T-cell (primary cell): Measurements from ENCODE around the gene VAMP8. TPM values are rescaled to one million over a fixed set of nuclear protein-coding genes. Genes with fewer than 3 reads are reported as not detected.

ENCODE experiments used
- ATAC-seq, 4 experiments: fragments of 200-7000 bp in 3 of 4; fragments of 150-1000 bp in 1 of 4; cut with Tn5 transposase; replicated peaks in 1 of 4; 1 replicate in 3 of 4; 2 replicates in 1 of 4; pipeline ENCODE4 v1.10.0; 2021; ENCODE audit warnings: moderate library complexity in 3 of 4, mild to moderate bottlenecking in 2 of 4, moderate number of reproducible peaks in 1 of 4
- CTCF ChIA-PET, 2 donors: fragments of 300-600 bp; sonication (Branson Sonifier 250); formaldehyde crosslinking; loops; one replicate each; lab custom pipeline; 2022; ENCODE audit warnings: antibody characterized with exemption in 2 of 2; lab: Charles Lee
- POLR2A ChIA-PET, 2 donors: fragments of 300-600 bp; sonication (Branson Sonifier 250); formaldehyde crosslinking; loops; one replicate each; lab custom pipeline; 2022; ENCODE audit warnings: antibody characterized with exemption in 2 of 2; lab: Charles Lee
- DNase-seq, 35 experiments: peaks; one replicate each; pipeline versions ENCODE4 v3.0.0 to v3.0.0-alpha.2; 2013 to 2023
- H3K27ac ChIP-seq: one replicate; pipeline ENCODE4 v1.5.1; 2013; ENCODE audit warnings: low read length
- H3K27me3 ChIP-seq, 2 experiments: replicated peaks in 1 of 2; 1 replicate in 1 of 2; 2 replicates in 1 of 2; pipeline versions ENCODE4 v1.6.1 to v1.7.0; 2013; ENCODE audit warnings: low read length in 1 of 2, mixed read lengths in 1 of 2; ENCODE audit not compliant: control insufficient read depth in 2 of 2, insufficient read depth in 2 of 2; ENCODE audit errors: extremely low read depth in 1 of 2
- H3K36me3 ChIP-seq, 2 donors: 1 replicate in 1 of 2; 2 replicates in 1 of 2; pipeline versions ENCODE4 v1.6.1 to v1.7.0; 2013; ENCODE audit warnings: low read length in 1 of 2; ENCODE audit not compliant: control insufficient read depth in 2 of 2, insufficient read depth in 1 of 2; ENCODE audit errors: extremely low read depth in 1 of 2
- H3K4me1 ChIP-seq, 2 experiments: 1 replicate in 1 of 2; 2 replicates in 1 of 2; pipeline versions ENCODE4 v1.6.1 to v1.7.0; 2013; ENCODE audit warnings: low read length in 2 of 2, mixed read lengths in 1 of 2; ENCODE audit not compliant: insufficient read depth in 2 of 2, control insufficient read depth in 1 of 2; ENCODE audit errors: extremely low read depth in 1 of 2
- H3K4me3 ChIP-seq, 2 donors: 1 replicate in 1 of 2; 2 replicates in 1 of 2; pipeline versions ENCODE4 v1.5.1 to v1.7.0; 2013; ENCODE audit warnings: mild to moderate bottlenecking in 2 of 2, low read length in 1 of 2, moderate library complexity in 1 of 2; ENCODE audit not compliant: control insufficient read depth in 1 of 2; ENCODE audit errors: extremely low read depth in 1 of 2
- H3K9me3 ChIP-seq: 2 replicates; pipeline ENCODE4 v1.7.0; 2013
- H3K27ac Mint-ChIP-seq, 2 donors: one replicate each; pipeline ENCODE4 v1.8.0; 2020 to 2021; ENCODE audit warnings: mild to moderate bottlenecking in 2 of 2, mixed read lengths in 2 of 2
- H3K27me3 Mint-ChIP-seq, 2 donors: one replicate each; pipeline ENCODE4 v1.8.0; 2021 to 2022; ENCODE audit warnings: mixed read lengths in 2 of 2
- H3K36me3 Mint-ChIP-seq: one replicate; pipeline ENCODE4 v1.8.0; 2021; ENCODE audit warnings: mixed read lengths
- H3K4me1 Mint-ChIP-seq, 3 donors: one replicate each; pipeline ENCODE4 v1.8.0; 2020 to 2022; ENCODE audit warnings: mixed read lengths in 3 of 3, mild to moderate bottlenecking in 1 of 3
- H3K4me3 Mint-ChIP-seq, 3 donors: one replicate each; pipeline ENCODE4 v1.8.0; 2020 to 2022; ENCODE audit warnings: mild to moderate bottlenecking in 3 of 3, mixed read lengths in 3 of 3, moderate library complexity in 3 of 3
- H3K9me3 Mint-ChIP-seq, 3 donors: one replicate each; pipeline ENCODE4 v1.8.0; 2020 to 2022; ENCODE audit warnings: mixed read lengths in 3 of 3
- WGBS: methylation state at CpG from one replicate; pipeline ENCODE4 v1.1.5; 2013; ENCODE audit warnings: missing lambda C conversion rate; ENCODE audit not compliant: insufficient coverage; 5-methylcytosine and 5-hydroxymethylcytosine counted together
- total RNA-seq, 35 experiments: library from RNA in 6 of 35; stranded (reverse) in 6 of 35; fragments of 120-200 nt in 1 of 35; gene quantifications; one replicate each; pipeline versions ENCODE4 v1.2.1 to v1.2.4 and lab custom pipeline; 2013 to 2026

The VAMP8 gene
- total RNA-seq, 5 donors from 2014 or later (not counting 1 experiment from before 2014, with no cell fraction given): 76.2 to 102 (median 84.5) TPM

DNA sequence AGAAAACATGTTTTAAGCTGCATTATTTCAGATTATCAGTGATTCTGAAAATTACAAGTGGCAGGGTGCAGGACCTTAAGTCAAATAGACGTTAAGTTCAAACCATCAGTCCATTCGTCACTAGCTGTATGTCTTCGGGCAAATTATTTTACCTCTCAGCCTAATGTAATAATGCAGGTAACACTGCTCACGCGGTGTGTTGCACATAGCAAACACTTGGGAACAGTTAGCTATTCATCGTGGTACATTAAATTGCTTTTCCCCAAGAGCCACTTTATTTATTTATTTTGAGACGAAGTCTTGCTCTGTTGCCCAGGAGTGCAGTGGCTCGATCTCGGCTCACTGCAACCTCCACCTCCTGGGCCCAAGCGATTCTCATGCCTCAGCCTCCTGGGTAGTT lies 28.3 kb upstream of the VAMP8 start:
- Histone ChIP-seq H3K4me3 (no peak overlapping the region), H3K4me1 (no peaks in the 10 kb centered on the region), H3K9me3 (no peaks in the 10 kb centered on the region), H3K36me3 (peaks cover 0 to 66% of the 10 kb centered on the region in 2 donors), H3K27me3 (no peaks in the 10 kb centered on the region), H3K27ac (no peak overlapping the region)
- 98% methylated on average over 9 of the region's 10 CpGs for WGBS
- Mint-ChIP-seq H3K9me3 (no peaks in the 10 kb centered on the region), H3K27ac (no peak overlapping the region), H3K4me1 (peaks cover 0 to 4% (median 4%) of the 10 kb centered on the region in 3 donors), H3K27me3 (no peaks in the 10 kb centered on the region), H3K36me3 (peaks cover 41% of the 10 kb centered on the region), H3K4me3 (no peak overlapping the region)
- POLR2A ChIA-PET: interaction anchor here (0.6 to 1.2 kb wide), 4 partner anchors 11 to 129 kb away, joined by 3 to 5 read pairs (median 3); partner anchors contain the start of gene GGCX (in 1 of the 2)
- no peak for DNase-seq
- ATAC-seq: no peak
- CTCF ChIA-PET: interaction anchor here (0.6 to 6.7 kb wide), 7 partner anchors 10 to 248 kb away, joined by 3 to 65 read pairs (median 6); partner anchors contain the start of genes SH2D6 (in 2 of the 2) and MAT2A (in 1 of the 2)

DNA sequence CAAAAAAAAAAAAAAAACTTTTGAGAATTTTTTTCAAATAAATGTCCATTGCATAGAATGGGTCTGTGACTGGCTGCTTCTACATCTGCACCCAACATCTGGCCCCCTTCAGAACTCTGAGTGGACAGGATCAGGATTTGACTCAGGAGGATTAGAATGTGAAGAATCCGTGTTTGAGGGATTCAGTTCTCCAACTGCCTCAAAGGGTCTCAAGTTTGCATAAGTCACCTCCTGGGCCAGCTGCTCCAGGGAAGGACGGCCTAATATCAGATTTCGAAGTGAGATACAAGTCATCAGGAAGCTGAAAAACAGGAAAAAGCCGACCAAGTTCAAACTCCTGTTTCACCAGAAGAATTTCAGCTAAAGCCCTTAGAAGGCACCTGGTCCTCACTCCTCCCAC lies 27.6 kb upstream of the VAMP8 start:
- POLR2A ChIA-PET: interaction anchor here (0.5 to 0.6 kb wide), 3 partner anchors 79 to 164 kb away, joined by 3 to 5 read pairs (median 3); no protein-coding TSS in a partner anchor
- ATAC-seq: no peak
- H3K36me3 ChIP-seq: peaks cover 0 to 65% of the 10 kb centered on the region in 2 donors

DNA sequence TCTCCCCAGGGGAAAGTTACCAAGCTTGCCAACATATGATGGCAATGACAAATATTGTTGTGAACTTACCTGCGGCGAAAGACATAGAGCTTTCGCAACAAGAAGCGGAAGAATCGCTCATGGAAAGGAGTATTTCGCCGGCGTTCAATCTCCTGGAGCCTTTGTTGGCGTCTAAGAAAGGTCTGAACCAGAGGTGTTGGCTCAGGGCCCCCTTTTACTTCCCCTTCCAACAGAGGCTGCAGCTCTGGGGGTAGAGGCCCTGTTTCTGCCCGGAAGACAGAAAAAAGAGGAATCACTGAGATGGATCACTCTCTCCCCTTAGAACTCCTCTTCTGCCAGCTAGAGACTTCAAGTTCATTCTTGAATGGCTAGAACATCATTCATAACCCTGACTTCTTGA lies 26.9 kb upstream of the VAMP8 start:
- POLR2A ChIA-PET: interaction anchor here in 1 of 2 donors (1.2 kb wide), 1 partner anchor 11 kb away, joined by 4 read pairs; the partner anchor contains the start of gene GGCX
- Mint-ChIP-seq H3K27me3 (no peaks in the 10 kb centered on the region), H3K4me3 (no peak overlapping the region), H3K4me1 (peaks cover 0 to 4% (median 4%) of the 10 kb centered on the region in 3 donors), H3K36me3 (peaks cover 46% of the 10 kb centered on the region), H3K27ac (no peak overlapping the region), H3K9me3 (no peaks in the 10 kb centered on the region)
- no peak overlapping the region for H3K27ac ChIP-seq
- WGBS: 92% methylated on average over 9 of the region's 10 CpGs
- no peaks in the 10 kb centered on the region for H3K4me1 ChIP-seq
- ATAC-seq (no peak), DNase-seq (peak in 1 of 35 experiments; percentile 2)
- H3K27me3 ChIP-seq: no peaks in the 10 kb centered on the region
- H3K36me3 ChIP-seq: peaks cover 0 to 66% of the 10 kb centered on the region in 2 donors
- H3K9me3 ChIP-seq: no peaks in the 10 kb centered on the region
- CTCF ChIA-PET: interaction anchor here (0.5 to 6.7 kb wide), 14 partner anchors 10 to 600 kb away, joined by 3 to 65 read pairs (median 6); partner anchors contain the start of genes SH2D6 (in 2 of the 2) and MAT2A (in 1 of the 2)
- H3K4me3 ChIP-seq: no peak overlapping the region

More for the DNA sequence above, 27.6 kb upstream of the VAMP8 start:
- Histone ChIP-seq H3K4me3 (no peak overlapping the region), H3K27ac (no peak overlapping the region), H3K4me1 (no peaks in the 10 kb centered on the region), H3K27me3 (no peaks in the 10 kb centered on the region), H3K9me3 (no peaks in the 10 kb centered on the region)
- H3K36me3 Mint-ChIP-seq: peaks cover 41% of the 10 kb centered on the region
- no peak for DNase-seq
- CTCF ChIA-PET: interaction anchor here (0.6 to 6.7 kb wide), 11 partner anchors 11 to 248 kb away, joined by 3 to 65 read pairs (median 7); partner anchors contain the start of genes SH2D6 (in 2 of the 2) and MAT2A (in 1 of the 2)
- H3K4me1 Mint-ChIP-seq: peaks cover 0 to 4% (median 4%) of the 10 kb centered on the region in 3 donors
- no peaks in the 10 kb centered on the region for H3K27me3 Mint-ChIP-seq
- H3K27ac Mint-ChIP-seq: peak overlapping the region in 1 of 2 donors; percentile 16
- H3K4me3 Mint-ChIP-seq: no peak overlapping the region
- H3K9me3 Mint-ChIP-seq: no peaks in the 10 kb centered on the region
- 92% methylated on average over 4 of the region's 4 CpGs for WGBS

DNA sequence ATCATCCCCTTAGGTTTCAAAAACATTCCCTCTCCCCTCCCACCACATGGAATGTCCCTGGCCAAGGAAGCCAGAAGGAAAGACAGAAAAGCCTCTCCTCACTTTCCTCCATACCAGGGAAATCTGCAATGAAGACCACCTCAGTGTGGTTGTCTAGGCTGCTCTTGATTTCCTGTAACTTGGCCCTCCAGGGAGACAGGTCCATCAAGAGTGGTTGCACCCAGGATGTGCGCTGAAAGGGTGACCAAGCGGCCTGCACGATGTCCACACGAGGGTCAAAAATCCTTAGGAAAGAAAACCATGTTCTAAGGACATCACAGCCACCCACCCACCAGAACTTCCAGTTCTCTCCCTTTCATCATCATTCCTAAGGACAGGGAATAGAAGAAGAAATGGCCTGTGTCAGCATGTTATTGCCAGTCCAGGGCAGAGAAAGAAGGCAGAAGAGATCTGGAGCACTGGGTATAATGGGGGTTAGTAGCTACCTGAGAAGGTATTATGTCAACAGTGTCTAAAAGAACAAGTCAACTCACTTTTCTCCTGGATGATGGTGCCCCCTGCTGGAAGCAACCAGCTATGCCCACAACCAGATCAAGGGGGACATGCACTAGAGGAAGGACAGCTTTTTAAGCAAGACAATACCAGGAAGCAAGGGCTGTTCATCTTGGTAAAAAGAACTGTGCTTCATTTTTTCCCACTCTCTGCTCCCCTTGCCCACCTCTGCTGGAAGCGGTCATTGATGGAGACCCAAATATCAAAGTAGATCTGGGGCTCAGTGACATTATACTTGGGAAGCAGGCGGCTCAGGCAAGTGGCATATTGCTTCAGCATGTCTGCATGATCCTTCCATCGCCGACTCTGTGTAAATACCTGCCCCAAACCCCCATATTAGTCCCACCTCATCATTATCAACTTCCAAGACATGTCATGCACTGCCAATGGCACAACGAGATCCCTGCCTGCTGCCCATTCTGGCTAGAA lies 25.4 kb upstream of the VAMP8 start:
- ChIA-PET CTCF (interaction anchor here (0.5 to 6.7 kb wide), 22 partner anchors 9 to 286 kb away, joined by 3 to 65 read pairs (median 6); partner anchors contain the start of genes SH2D6 (in 2 of the 2), ELMOD3 (in 1 of the 2), GGCX (in 1 of the 2) and MAT2A (in 1 of the 2)), POLR2A (interaction anchor here (0.5 to 1.1 kb wide), 5 partner anchors 12 to 204 kb away, joined by 3 to 6 read pairs (median 5); no protein-coding TSS in a partner anchor)
- peak overlapping the region; percentile 39 for H3K27ac Mint-ChIP-seq
- peak; percentile 74 to 93 (median 87) for DNase-seq
- 83% methylated on average over 2 of the region's 9 CpGs for WGBS
- H3K36me3 Mint-ChIP-seq: peaks cover 53% of the 10 kb centered on the region
- no peaks in the 10 kb centered on the region for H3K9me3 ChIP-seq
- no peaks in the 10 kb centered on the region for H3K27me3 Mint-ChIP-seq
- no peak overlapping the region for H3K4me3 ChIP-seq
- peaks cover 0 to 4% (median 4%) of the 10 kb centered on the region in 3 donors for H3K4me1 Mint-ChIP-seq
- H3K4me1 ChIP-seq: no peaks in the 10 kb centered on the region
- no peak overlapping the region for H3K27ac ChIP-seq
- ATAC-seq: peak; percentile 91 to 97 (median 93)
- peaks cover 0 to 64% of the 10 kb centered on the region in 2 donors for H3K36me3 ChIP-seq
- no peaks in the 10 kb centered on the region for H3K9me3 Mint-ChIP-seq
- no peak overlapping the region for H3K4me3 Mint-ChIP-seq
- no peaks in the 10 kb centered on the region for H3K27me3 ChIP-seq

DNA sequence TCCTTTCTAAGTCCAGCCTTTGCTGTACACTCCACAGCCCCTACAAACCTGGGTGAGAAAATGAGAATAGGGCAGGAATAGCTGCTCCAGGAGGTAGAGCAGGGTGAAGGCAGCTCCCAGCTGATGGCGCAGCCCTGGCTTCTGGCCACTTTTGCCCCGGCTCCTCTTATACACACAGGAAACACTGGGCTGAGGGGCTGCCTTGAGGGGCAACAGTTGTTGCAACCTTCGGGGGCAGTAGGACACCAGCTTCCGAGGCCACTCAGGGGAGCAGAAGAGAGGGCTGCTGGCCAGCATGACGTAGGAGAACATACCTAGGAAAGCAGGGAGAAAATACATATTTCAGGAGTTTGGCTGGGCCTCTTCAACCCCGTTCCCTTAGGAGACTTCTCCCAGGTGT lies 24.2 kb upstream of the VAMP8 start:
- DNase-seq (no peak), ATAC-seq (no peak)
- POLR2A ChIA-PET: no interaction called here
- Mint-ChIP-seq H3K27me3 (no peaks in the 10 kb centered on the region), H3K4me3 (no peak overlapping the region), H3K36me3 (peaks cover 51% of the 10 kb centered on the region), H3K4me1 (peaks cover 0 to 6% (median 4%) of the 10 kb centered on the region in 3 donors), H3K27ac (no peak overlapping the region), H3K9me3 (no peaks in the 10 kb centered on the region)
- no peaks in the 10 kb centered on the region for H3K4me1 ChIP-seq
- WGBS: no CpG with 5 or more reads among the region's 6 CpGs
- no peaks in the 10 kb centered on the region for H3K9me3 ChIP-seq
- no peak overlapping the region for H3K4me3 ChIP-seq
- no peaks in the 10 kb centered on the region for H3K27me3 ChIP-seq
- CTCF ChIA-PET: interaction anchor here (0.5 to 6.7 kb wide), 6 partner anchors 15 to 145 kb away, joined by 3 to 65 read pairs (median 10); partner anchors contain the start of genes MAT2A (in 1 of the 2) and SH2D6 (in 1 of the 2)
- no peak overlapping the region for H3K27ac ChIP-seq
- peaks cover 0 to 72% of the 10 kb centered on the region in 2 donors for H3K36me3 ChIP-seq
